Kidney (tissue), 14 donors: Measurements from ENCODE around the gene ERRFI1. TPM values are rescaled to one million over a fixed set of nuclear protein-coding genes. Genes with fewer than 3 reads are reported as not detected.

Experiments
- DNase-seq, 5 donors: peaks; one replicate each; pipeline ENCODE4 v3.0.0-alpha.2; 2013 to 2020
- FAIRE-seq: peaks from 2 replicates; lab custom pipeline; 2012; peaks lifted over from hg19 to GRCh38; lab: Jason Lieb, UNC
- H3K27ac ChIP-seq, 2 donors: one replicate each; pipeline ENCODE4 v1.7.0; 2013; ENCODE audit warnings: low read depth in 2 of 2, low read length in 2 of 2, inconsistent platforms in 1 of 2
- H3K27me3 ChIP-seq: one replicate; pipeline ENCODE4 v1.7.1; 2013; ENCODE audit warnings: low read length, inconsistent platforms; ENCODE audit not compliant: control insufficient read depth, insufficient read depth
- H3K36me3 ChIP-seq, 3 donors: one replicate each; pipeline versions ENCODE4 v1.7.0 to v1.7.1; 2013; ENCODE audit warnings: low read length in 3 of 3, control low read depth in 1 of 3, inconsistent platforms in 1 of 3; ENCODE audit not compliant: insufficient read depth in 3 of 3, control insufficient read depth in 2 of 3
- H3K4me1 ChIP-seq, 3 donors: one replicate each; pipeline versions ENCODE4 v1.7.0 to v1.7.1; 2013; ENCODE audit warnings: low read length in 3 of 3, inconsistent platforms in 1 of 3, low read depth in 1 of 3; ENCODE audit not compliant: control insufficient read depth in 2 of 3, insufficient read depth in 2 of 3
- H3K4me3 ChIP-seq, 3 donors: one replicate each; pipeline versions ENCODE4 v1.7.0 to v1.8.1; 2013; ENCODE audit warnings: low read length in 3 of 3, control low read depth in 1 of 3, inconsistent platforms in 1 of 3
- H3K9ac ChIP-seq, 3 donors: one replicate each; pipeline versions ENCODE4 v1.7.0 to v1.7.1; 2013; ENCODE audit warnings: low read length in 3 of 3, control low read depth in 1 of 3, inconsistent platforms in 1 of 3
- H3K9me3 ChIP-seq, 3 donors: one replicate each; pipeline versions ENCODE4 v1.7.0 to v1.7.1; 2013; ENCODE audit warnings: low read length in 3 of 3, control low read depth in 1 of 3, inconsistent platforms in 1 of 3; ENCODE audit not compliant: control insufficient read depth in 2 of 3, insufficient read depth in 1 of 3
- intact Hi-C: fragments of 100-400 bp; cut with DNase I; formaldehyde crosslinking; loops from one replicate; pipeline ENCODE4 v1.11.1; 2022
- polyA plus RNA-seq: library from polyadenylated mRNA; stranded (reverse); fragments of 350-450 nt; fragmentation: Illumina TruSeq; extraction: RNeasy Lipid Tissue Mini Kit (QIAGEN cat#74804); gene quantifications from one replicate; pipeline ENCODE4 v1.2.3, GENCODE V29; 2014; ENCODE audit warnings: low read depth, low replicate concordance; ENCODE audit not compliant: insufficient read depth
- total RNA-seq: library from RNA; stranded (reverse); fragmentation: NEBNext Ultra II Directional; extraction: Animal tissue kit (Norgen Biotek cat#: 25700); gene quantifications from one replicate; pipeline ENCODE4 v1.2.1, GENCODE V29; 2021
- TF ChIP-seq, protein P1 (sequence below): IDR thresholded peaks from 3 replicates; pipeline ENCODE4 v1.5.1; 2012; ENCODE audit warnings: mild to moderate bottlenecking, moderate library complexity, borderline replicate concordance; ENCODE audit not compliant: insufficient read depth; ENCODE audit errors: extremely low read depth
- donor health status: control.
- donor health status: control.
- donor health status: control.
- donor health status: control.
- donor health status: control.
- donor health status: DM: yes; HTN: yes; CAD: no.
- donor health status: Normal renal cell carcinoma (clear cell type).

The ERRFI1 gene
- total and polyA plus RNA-seq, 2 donors from 2014 or later = 25.0 to 71.3 TPM

DNA sequence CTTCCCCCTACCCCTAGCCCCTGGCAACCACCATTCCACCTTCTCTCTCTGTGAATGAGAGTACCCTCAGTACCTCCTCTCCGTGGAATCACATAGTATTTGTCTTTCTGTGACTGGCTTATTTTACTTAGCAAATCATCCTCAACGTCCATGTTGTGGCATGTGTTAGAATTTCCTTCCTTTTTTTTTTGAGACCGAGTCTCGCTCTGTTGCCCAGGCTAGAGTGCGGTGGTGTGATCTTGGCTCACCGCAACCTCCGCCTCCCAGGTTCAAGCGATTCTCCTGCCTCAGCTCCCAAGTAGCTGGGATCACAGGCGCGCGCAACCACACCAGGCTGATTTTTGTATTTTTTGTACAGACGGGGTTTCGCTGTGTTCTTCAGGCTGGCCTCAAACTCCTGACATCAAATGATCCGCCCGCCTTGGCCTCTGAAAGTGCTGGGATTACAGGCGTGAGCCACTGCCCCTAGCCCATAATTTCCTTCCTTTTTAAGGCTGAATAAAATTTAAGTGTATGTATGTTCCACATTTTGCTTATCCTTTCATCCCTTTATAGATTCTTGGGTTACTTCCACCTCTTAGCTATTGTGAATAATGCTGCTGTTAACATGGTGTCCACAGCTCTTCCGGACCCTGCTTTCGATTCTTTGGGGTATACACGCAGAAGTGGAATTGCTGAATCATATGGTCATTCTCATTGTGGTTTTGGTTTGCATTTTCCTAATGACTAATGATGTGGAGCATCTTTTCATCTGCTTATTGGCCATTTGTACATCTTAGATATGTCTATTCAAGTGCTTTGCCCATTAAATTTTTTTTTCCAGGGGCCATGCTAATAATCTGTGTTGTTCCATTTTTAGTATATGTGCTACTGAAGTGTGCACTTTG is 32.3 kb downstream of the ERRFI1 start:
- Histone ChIP-seq H3K9me3 (no peaks in the 10 kb centered on the region), H3K27ac (no peak overlapping the region), H3K9ac (no peak overlapping the region), H3K27me3 (no peaks in the 10 kb centered on the region), H3K4me3 (no peak overlapping the region), H3K4me1 (no peaks in the 10 kb centered on the region), H3K36me3 (peaks cover 0 to 3% (median 0%) of the 10 kb centered on the region in 3 donors)
- FAIRE-seq = no peak
- TF ChIP-seq, protein P1, sequence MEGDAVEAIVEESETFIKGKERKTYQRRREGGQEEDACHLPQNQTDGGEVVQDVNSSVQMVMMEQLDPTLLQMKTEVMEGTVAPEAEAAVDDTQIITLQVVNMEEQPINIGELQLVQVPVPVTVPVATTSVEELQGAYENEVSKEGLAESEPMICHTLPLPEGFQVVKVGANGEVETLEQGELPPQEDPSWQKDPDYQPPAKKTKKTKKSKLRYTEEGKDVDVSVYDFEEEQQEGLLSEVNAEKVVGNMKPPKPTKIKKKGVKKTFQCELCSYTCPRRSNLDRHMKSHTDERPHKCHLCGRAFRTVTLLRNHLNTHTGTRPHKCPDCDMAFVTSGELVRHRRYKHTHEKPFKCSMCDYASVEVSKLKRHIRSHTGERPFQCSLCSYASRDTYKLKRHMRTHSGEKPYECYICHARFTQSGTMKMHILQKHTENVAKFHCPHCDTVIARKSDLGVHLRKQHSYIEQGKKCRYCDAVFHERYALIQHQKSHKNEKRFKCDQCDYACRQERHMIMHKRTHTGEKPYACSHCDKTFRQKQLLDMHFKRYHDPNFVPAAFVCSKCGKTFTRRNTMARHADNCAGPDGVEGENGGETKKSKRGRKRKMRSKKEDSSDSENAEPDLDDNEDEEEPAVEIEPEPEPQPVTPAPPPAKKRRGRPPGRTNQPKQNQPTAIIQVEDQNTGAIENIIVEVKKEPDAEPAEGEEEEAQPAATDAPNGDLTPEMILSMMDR = no peak
- no peak for DNase-seq
- intact Hi-C loops = no loop called here

DNA sequence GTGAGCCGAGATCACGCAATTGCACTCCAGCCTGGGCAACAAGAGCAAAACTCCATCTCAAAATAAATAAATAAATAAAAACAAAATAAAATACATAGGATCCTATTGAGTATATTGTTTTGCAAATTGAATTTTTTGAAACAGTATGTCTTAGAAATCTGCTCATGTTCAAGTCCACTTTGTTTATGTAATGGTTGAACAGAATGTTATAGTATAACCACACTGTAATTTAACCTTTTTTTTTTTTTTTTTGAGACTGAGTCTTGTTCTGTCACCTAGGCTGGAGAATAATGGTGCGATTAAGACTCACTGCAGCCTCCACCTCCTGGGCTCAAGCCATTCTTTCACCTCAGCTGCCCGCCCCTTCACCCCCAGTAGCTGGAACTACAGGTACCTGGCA is 33.2 kb downstream of the ERRFI1 start:
- Histone ChIP-seq H3K4me1 (no peaks in the 10 kb centered on the region), H3K9ac (no peak overlapping the region), H3K36me3 (peaks cover 0 to 3% (median 0%) of the 10 kb centered on the region in 3 donors), H3K9me3 (no peaks in the 10 kb centered on the region), H3K27me3 (no peaks in the 10 kb centered on the region), H3K4me3 (no peak overlapping the region), H3K27ac (no peak overlapping the region)
- TF ChIP-seq, protein P1 = no peak
- intact Hi-C loops = no loop called here
- FAIRE-seq (no peak), DNase-seq (no peak)

DNA sequence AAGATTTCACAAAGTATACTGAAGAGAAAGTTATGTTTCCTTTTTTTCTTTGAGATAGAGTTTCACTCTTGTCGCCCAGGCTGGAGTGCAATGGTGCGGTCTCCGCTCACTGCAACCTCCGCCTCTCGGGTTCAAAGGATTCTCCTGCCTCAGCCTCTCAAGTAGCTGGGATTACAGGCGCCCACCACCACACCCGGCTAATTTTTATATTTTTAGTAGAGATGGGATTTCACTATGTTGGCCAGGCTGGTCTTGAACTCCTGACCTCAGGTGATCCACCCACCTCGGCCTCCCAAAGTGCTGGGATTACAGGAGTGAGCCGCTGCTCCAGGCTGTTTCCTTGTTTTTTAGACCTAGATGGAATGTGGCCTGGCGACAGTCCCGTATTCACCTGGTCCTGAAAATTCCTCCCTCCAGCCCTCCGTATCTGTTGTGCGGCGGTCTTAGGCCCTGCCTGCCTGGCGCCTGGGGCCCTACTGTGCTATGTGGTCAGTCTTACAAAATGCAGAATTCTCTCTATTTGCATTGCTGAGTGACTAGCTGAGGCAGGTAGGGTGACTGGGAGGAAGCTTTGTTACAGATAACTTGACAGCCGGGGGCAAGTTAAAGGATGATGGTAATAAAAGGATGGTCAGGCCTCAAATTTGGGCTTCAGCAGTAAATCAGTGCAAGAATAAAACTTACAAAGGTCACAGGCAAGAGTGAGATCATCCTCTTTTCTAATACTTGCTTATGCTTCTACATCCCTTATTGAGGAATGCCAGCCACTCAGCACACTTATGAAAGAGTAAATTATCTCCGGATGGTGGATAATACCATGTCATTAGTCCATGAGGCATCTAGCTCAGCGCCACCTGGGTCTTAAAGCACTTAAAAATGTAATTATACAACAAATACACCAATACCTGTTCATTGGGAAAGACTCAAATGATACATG is 34.3 kb downstream of the ERRFI1 start:
- TF ChIP-seq, protein P1 = no peak
- Histone ChIP-seq H3K4me1 (no peaks in the 10 kb centered on the region), H3K9ac (no peak overlapping the region), H3K4me3 (no peak overlapping the region), H3K36me3 (peaks cover 0 to 3% (median 0%) of the 10 kb centered on the region in 3 donors), H3K27ac (no peak overlapping the region), H3K27me3 (no peaks in the 10 kb centered on the region), H3K9me3 (no peaks in the 10 kb centered on the region)
- FAIRE-seq = no peak
- no peak for DNase-seq
- intact Hi-C loops = no loop called here
